RWPE2 (cell line): Measurements from ENCODE around the gene SLC27A5.

Experiments
- ATAC-seq: fragments of 200-7000 bp; cut with Tn5 transposase; 3 replicates; pipeline ENCODE4 v1.9.1; 2021; ENCODE audit warnings: low read depth
- DNase-seq: peaks from one replicate; pipeline ENCODE4 v3.0.0-alpha.2; 2020; ENCODE audit warnings: low spot score
- H3K27ac ChIP-seq: fragments of 450-650 bp; 2 replicates; pipeline ENCODE4 v1.5.1; 2017; ENCODE audit warnings: mild to moderate bottlenecking; ENCODE audit not compliant: poor library complexity, severe bottlenecking
- H3K27me3 ChIP-seq: fragments of 250-450 bp; sonication (Bioruptor Pico); 2 replicates; pipeline ENCODE4 v1.5.1; 2021; ENCODE audit warnings: mild to moderate bottlenecking, moderate library complexity; ENCODE audit not compliant: insufficient read depth, poor library complexity, severe bottlenecking
- H3K36me3 ChIP-seq: fragments of 250-450 bp; sonication (Bioruptor Pico); 2 replicates; pipeline ENCODE4 v1.5.1; 2020; ENCODE audit warnings: low read depth, mild to moderate bottlenecking, moderate library complexity
- H3K4me1 ChIP-seq: fragments of 250-450 bp; sonication (Bioruptor Pico); 2 replicates; pipeline ENCODE4 v1.5.1; 2021; ENCODE audit warnings: mild to moderate bottlenecking, moderate library complexity; ENCODE audit not compliant: insufficient read depth, poor library complexity, severe bottlenecking
- H3K4me3 ChIP-seq: fragments of 250-450 bp; sonication (Bioruptor Pico); 2 replicates; pipeline ENCODE4 v1.5.1; 2021; ENCODE audit warnings: mild to moderate bottlenecking, moderate library complexity; ENCODE audit not compliant: severe bottlenecking
- H3K9me3 ChIP-seq: fragments of 250-450 bp; sonication (Bioruptor Pico); 2 replicates; pipeline ENCODE4 v1.5.1; 2021; ENCODE audit warnings: mild to moderate bottlenecking, moderate library complexity; ENCODE audit not compliant: severe bottlenecking
- CTCF ChIP-seq: fragments of 450-650 bp; IDR thresholded peaks from one replicate; pipeline ENCODE4 v1.5.1; 2017; ENCODE audit warnings: mild to moderate bottlenecking, moderate library complexity; ENCODE audit not compliant: poor library complexity, severe bottlenecking

SLC27A5 gene

GRCh38 chr19:58519087-58519354 lies 7.2 kb upstream of the SLC27A5 start:
- no peak for DNase-seq
- H3K27ac ChIP-seq = peak overlapping the region; percentile 92
- peaks cover 6% of the 10 kb centered on the region for H3K36me3 ChIP-seq
- no peaks in the 10 kb centered on the region for H3K9me3 ChIP-seq
- ATAC-seq = peak; percentile 41
- H3K27me3 ChIP-seq = no peaks in the 10 kb centered on the region
- peaks cover 3% of the 10 kb centered on the region for H3K4me1 ChIP-seq
- peak overlapping the region; percentile 54 for H3K4me3 ChIP-seq
- peak; percentile 69 for TF ChIP-seq CTCF

GRCh38 chr19:58518256-58519086 lies 6.7 kb upstream of the SLC27A5 start:
- Histone ChIP-seq H3K4me1 (peaks cover 3% of the 10 kb centered on the region), H3K27ac (peak overlapping the region; percentile 92), H3K4me3 (peak overlapping the region; percentile 54), H3K36me3 (peaks cover 6% of the 10 kb centered on the region), H3K27me3 (no peaks in the 10 kb centered on the region), H3K9me3 (no peaks in the 10 kb centered on the region)
- no peak for ATAC-seq
- DNase-seq = no peak
- TF ChIP-seq CTCF = no peak

- Histone ChIP-seq H3K36me3 (peaks cover 6% of the 10 kb centered on the region), H3K4me1 (peaks cover 3% of the 10 kb centered on the region), H3K27me3 (no peaks in the 10 kb centered on the region), H3K27ac (no peak overlapping the region), H3K9me3 (no peaks in the 10 kb centered on the region), H3K4me3 (no peak overlapping the region)
- ATAC-seq (no peak), DNase-seq (no peak)
- no peak for TF ChIP-seq CTCF
Measured at GRCh38 chr19:58516964-58517833, 5.4 kb upstream of the SLC27A5 start.

- H3K4me1 ChIP-seq = peaks cover 3% of the 10 kb centered on the region
- no peak for TF ChIP-seq CTCF
- H3K27ac ChIP-seq = no peak overlapping the region
- H3K4me3 ChIP-seq = no peak overlapping the region
- no peak for DNase-seq
- no peaks in the 10 kb centered on the region for H3K27me3 ChIP-seq
- no peak for ATAC-seq
- peaks cover 6% of the 10 kb centered on the region for H3K36me3 ChIP-seq
- H3K9me3 ChIP-seq = no peaks in the 10 kb centered on the region
Measured at GRCh38 chr19:58516246-58516836, 4.5 kb upstream of the SLC27A5 start.
